ENCODE results near the gene PIGC. TPM values are rescaled to one million over a fixed set of nuclear protein-coding genes. Genes with fewer than 3 reads are reported as not detected.
A peak's percentile ranks its signal among the peaks of the same experiment; 100 is the strongest.
"Not testable (repeated sequence)": the region's sequence is repeated elsewhere in the genome, so short reads cannot be mapped to it uniquely, and the experiment has no call there.

PIGC gene
- total RNA-seq, 2 experiments from 2014 or later = 18.5 to 20.1 TPM

DNA sequence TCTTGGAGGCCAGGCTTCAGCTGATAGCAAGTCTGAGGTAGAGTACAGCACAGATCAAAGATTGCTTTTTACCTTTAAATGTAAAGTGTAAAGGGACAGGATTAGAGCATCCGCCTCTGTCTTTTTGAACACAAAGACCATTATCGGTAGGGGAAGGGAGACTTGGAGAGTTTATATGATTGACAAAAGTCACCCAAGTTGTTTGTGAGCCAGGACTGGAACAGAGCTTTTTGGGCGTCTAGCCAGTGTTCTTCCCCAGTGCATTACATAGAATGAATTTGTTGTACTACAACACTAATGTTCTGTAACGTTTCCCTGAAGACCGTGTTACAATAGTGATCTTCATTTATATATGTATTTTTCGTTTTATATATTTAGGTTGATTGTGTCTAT is 9.3 kb upstream of the PIGC start:
- peaks cover 19% of the 10 kb centered on the region for H3K4me1 Mint-ChIP-seq
- H3K4me3 Mint-ChIP-seq = no peak overlapping the region
- peaks cover 5% of the 10 kb centered on the region for H3K27me3 Mint-ChIP-seq
- no peaks in the 10 kb centered on the region for H3K36me3 Mint-ChIP-seq
- no peak for DNase-seq
- no peaks in the 10 kb centered on the region for H3K9me3 Mint-ChIP-seq
- no peak overlapping the region for H3K27ac Mint-ChIP-seq

DNA sequence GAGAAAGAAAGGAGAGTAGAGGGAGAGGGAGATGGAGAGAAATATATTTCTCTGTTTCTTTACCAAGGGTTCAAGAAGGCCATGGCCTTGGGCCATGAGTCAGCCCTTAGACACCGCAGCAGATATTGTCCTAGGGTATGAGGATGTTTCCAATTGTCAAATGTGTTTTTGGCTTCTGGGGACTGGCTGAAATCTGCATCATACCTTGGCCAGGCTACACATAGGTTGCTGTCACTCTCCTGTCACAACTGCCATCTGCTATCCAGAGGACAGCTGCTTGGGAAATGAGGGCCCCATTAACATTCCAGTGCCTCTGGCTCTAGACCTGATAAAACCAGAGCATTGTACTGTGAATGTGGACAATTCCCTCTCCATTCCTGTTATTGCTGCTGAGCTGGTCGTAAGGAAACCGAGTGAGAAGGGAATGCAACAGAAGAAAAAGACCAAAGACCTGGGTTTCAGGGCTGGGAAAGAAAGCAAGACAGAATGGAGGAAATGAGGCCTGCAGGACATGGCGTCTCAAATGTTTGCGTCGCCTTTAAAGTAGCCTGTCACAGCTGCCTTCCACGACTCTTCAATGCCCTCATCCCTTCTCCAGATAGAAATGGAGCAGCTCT is 8.8 kb upstream of the PIGC start:
- H3K4me3 Mint-ChIP-seq = no peak overlapping the region
- no peak for DNase-seq
- no peak overlapping the region for H3K27ac Mint-ChIP-seq
- H3K4me1 Mint-ChIP-seq = peaks cover 19% of the 10 kb centered on the region
- no peaks in the 10 kb centered on the region for H3K9me3 Mint-ChIP-seq
- H3K36me3 Mint-ChIP-seq = no peaks in the 10 kb centered on the region
- H3K27me3 Mint-ChIP-seq = peaks cover 5% of the 10 kb centered on the region

DNA sequence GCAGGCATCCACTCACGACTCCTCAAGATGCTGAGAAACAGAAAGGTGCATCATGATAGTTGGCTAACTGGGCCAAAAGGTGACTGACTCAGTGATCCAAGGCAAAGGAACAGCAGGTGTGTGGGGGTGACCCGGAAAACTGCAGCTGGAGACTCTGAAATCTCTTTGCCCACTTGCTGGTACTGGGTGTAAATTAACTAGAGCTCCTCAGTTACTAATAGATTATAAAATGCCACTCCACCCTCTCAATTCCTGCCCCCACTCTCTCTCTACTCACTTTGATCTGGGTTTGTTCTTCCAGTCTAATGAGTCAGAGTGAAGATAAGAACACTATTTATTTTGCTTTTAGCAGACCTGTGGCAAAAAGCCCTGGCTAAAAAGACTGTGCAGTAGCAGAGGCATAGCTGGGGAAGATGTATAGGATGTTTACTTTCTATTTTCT is 7.2 kb upstream of the PIGC start:
- Mint-ChIP-seq H3K4me3 (no peak overlapping the region), H3K27ac (peak overlapping the region; percentile 11), H3K9me3 (no peaks in the 10 kb centered on the region), H3K27me3 (peaks cover 5% of the 10 kb centered on the region), H3K36me3 (no peaks in the 10 kb centered on the region), H3K4me1 (peaks cover 19% of the 10 kb centered on the region)
- DNase-seq = no peak

DNA sequence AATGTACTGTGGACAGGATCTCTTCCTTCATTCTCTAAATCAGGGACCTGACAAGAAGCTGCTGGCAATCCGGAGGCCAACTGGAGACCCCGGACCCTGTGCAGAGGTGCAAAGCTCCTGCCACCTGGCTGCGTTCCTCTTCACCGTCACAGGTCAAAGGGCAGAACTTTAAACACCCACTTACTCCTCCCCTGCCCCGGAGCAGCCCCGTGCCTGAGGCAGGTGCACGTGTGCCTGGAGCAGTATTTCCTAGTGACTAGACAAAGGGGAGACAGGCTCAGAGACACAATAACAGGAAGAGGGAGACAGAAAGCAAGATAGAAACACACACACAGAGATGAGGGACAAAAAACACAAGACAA is 6.6 kb upstream of the PIGC start:
- no peak for DNase-seq
- Mint-ChIP-seq H3K27ac (peak overlapping the region; percentile 11), H3K36me3 (no peaks in the 10 kb centered on the region), H3K4me3 (no peak overlapping the region), H3K4me1 (peaks cover 19% of the 10 kb centered on the region), H3K27me3 (peaks cover 5% of the 10 kb centered on the region), H3K9me3 (no peaks in the 10 kb centered on the region)

DNA sequence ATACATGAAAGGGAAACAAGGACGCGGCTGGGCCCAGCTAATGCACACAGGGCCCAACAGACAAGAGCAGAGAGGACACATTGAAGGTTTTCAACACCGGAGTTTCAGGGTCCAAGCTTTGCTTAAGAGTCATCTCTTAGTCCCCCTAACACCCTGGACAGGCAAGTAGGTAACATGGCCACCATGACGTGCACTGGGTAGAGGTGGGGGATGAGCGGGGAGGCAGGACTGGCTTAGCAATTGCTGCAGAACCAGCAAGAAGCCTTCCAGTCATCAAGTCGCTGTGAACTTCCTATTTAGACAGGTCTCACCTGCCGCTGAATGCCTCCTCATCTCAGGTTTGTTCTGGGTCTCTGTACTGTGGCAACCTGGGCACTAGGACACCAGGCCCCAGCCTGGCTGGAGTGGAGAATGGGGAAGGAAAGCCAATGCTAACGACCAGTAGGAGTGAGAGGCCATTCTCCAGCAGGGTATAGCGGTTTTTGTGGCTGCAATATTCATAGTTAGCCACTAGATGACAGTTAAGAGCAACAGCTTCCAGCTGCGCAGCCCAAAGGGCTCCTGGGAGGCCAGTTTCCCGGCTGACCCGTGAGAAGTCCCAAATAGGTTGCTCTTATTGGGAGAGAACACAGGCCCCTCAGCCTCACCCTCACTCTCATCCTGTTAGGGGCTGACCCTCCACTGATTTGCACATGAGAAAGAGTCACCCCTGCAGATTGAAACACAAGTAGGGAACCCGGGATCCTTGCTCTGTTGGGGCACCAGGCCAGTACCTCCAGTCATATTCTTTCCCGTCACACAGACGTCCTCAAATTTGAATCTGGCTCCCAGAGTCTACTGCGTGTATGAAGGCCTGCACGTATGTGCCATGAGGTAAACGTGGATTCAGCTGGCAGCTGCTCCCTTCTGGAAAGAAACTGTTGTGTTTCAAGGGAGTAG is 6.0 kb upstream of the PIGC start:
- no peak for DNase-seq
- H3K4me1 Mint-ChIP-seq = peaks cover 19% of the 10 kb centered on the region
- peaks cover 2% of the 10 kb centered on the region for H3K27me3 Mint-ChIP-seq
- no peaks in the 10 kb centered on the region for H3K36me3 Mint-ChIP-seq
- H3K4me3 Mint-ChIP-seq = peak overlapping the region; percentile 15
- peak overlapping the region; percentile 61 for H3K27ac Mint-ChIP-seq
- H3K9me3 Mint-ChIP-seq = no peaks in the 10 kb centered on the region

DNA sequence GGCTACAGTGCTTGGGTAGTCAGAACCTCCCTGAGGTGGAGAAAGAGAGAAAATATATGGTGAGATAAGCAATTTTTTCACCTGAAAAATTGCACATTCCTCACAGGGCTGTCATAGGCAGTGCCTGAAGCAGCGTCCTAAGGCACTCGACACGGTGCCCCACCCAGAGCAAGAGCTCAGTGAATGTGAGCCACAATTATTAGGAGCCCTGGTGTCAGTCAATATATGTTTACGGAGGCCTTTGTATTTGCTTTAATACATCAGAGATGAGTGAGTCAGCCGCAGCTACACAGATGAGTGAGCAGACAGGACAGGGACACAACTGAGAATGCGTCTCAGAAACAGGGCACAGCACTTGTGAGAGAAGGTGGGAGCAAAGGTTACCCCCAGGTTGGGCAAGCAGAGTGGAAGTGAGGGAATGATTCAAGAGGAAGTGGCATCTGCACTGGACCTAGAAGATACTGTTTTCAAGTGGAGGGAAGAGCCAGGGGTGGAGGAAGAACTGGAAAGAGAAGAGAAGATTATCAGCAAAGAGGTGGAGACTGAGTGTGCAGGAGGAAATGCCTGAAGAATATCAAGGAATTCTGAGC is 5.2 kb upstream of the PIGC start:
- Mint-ChIP-seq H3K36me3 (no peaks in the 10 kb centered on the region), H3K27ac (no peak overlapping the region), H3K4me3 (no peak overlapping the region), H3K27me3 (no peaks in the 10 kb centered on the region), H3K4me1 (peaks cover 22% of the 10 kb centered on the region), H3K9me3 (no peaks in the 10 kb centered on the region)
- DNase-seq = no peak

DNA sequence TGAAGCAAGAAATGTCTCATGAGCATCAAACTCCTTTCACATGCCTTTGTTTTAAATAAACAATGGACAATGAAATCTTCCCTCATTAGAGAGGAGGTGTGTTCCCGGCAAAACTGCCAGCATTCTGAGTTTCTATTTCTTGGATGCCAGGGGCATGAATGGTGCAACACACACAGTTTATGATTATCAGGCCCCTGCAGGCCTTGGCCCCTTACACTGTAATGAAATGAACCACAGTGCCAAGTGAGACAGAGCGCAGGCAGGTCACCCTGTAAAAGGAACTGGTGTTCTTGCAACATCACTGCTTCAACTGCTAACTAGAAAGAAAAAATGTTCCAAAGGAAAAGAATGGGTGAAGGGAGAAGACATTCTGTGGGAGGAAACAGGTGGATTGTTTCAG is 3.8 kb upstream of the PIGC start:
- no peak overlapping the region for H3K4me3 Mint-ChIP-seq
- no peaks in the 10 kb centered on the region for H3K9me3 Mint-ChIP-seq
- DNase-seq = no peak
- no peaks in the 10 kb centered on the region for H3K27me3 Mint-ChIP-seq
- peaks cover under 1% of the 10 kb centered on the region for H3K36me3 Mint-ChIP-seq
- H3K27ac Mint-ChIP-seq = no peak overlapping the region
- H3K4me1 Mint-ChIP-seq = peaks cover 24% of the 10 kb centered on the region

DNA sequence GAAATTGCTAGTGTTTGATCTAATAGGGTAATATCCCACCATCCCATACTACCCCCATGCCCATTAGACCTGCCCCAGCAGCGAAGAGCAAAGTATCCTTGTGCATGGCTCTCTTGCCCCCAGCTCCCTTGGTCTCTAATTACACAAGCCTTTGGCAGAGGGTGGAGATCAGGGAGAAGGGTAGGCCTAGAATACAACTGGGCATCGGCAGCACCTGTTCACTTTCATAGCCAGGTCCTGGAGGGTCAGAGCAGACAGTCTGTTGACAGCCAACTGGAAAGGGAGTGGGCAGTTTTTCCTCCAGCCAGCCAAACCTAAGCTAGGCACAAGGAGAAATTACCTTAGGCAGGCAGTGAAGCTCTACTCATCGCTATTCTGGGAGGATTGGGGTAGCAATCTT is 2.7 kb upstream of the PIGC start:
- Mint-ChIP-seq H3K9me3 (no peaks in the 10 kb centered on the region), H3K4me3 (no peak overlapping the region), H3K36me3 (peaks cover 11% of the 10 kb centered on the region), H3K27ac (no peak overlapping the region), H3K27me3 (no peaks in the 10 kb centered on the region), H3K4me1 (peaks cover 35% of the 10 kb centered on the region)
- DNase-seq = no peak

DNA sequence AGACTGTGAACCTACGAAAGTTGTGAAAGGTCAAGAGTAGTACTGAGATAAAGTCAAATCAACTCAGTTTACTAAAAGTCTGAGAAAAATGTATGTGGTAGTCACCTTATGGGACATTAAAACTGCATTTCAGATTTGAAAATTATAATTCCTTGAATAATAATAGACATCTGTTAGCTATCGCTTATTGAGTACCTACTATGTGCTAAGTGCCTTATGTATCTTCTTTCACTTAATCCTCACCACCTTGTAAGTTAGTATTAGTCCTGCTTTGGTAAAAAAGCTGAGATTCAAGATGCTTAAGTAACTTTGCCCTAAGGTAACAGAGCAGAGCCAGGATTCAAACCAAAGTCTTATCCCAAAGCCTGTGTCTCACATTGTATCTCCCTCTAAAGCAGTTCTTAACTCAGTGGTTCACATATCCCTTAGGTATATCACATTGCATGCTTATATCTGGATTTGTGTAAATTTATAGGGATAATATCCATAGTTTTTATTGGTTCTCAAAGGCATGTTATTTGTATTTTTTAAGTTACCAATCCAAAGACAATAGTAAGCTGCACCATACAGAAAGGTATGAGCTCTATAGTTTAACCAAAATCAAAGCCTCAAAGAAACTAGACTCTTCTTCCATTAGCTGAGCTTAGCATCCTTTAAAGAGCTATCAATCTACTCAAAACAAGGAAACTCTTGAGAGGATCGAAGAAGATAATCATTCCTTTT is 865 bp downstream of the PIGC start:
- peaks cover 32% of the 10 kb centered on the region for H3K36me3 Mint-ChIP-seq
- no peaks in the 10 kb centered on the region for H3K9me3 Mint-ChIP-seq
- peak overlapping the region; percentile 89 for H3K4me3 Mint-ChIP-seq
- no peak for DNase-seq
- peak overlapping the region; percentile 89 for H3K27ac Mint-ChIP-seq
- H3K4me1 Mint-ChIP-seq = peaks cover 28% of the 10 kb centered on the region
- H3K27me3 Mint-ChIP-seq = no peaks in the 10 kb centered on the region

DNA sequence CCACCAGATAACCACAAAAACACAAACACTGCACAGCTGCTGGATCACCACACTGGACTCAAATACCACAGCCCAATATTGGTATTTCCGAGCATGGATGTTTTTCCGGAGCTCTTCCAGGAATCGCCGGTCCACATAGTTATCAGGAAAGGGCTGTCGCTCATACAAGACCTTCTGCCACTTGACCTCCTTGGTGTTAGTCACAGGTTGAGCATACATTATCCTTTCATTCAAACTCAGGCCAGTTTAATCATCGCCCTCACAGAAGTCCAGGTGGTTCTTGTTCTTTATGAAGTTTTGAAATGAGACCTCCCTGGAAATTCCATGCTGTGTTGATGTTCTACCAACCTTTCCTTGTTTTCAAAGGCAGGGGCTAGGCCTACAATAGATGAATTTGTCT is 1.5 kb downstream of the PIGC start:
- Mint-ChIP-seq H3K4me3 (peak overlapping the region; percentile 89), H3K27me3 (no peaks in the 10 kb centered on the region), H3K36me3 (peaks cover 32% of the 10 kb centered on the region), H3K9me3 (no peaks in the 10 kb centered on the region), H3K4me1 (peaks cover 28% of the 10 kb centered on the region), H3K27ac (no peak overlapping the region)
- DNase-seq = no peak

DNA sequence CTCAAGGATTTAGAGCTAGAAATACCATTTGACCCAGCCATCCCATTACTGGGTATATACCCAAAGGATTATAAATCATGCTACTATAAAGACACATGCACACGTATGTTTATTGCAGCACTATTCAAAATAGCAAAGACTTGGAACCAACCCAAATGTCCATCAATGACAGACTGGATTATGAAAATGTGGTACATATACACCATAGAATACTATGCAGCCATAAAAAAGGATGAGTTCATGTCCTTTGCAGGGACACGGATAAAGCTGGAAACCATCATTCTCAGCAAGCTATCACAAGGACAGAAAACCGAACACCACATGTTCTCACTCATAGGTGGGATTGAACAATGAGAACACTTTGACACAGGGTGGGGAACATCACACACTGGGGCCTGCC is 6.7 kb downstream of the PIGC start:
- Mint-ChIP-seq H3K4me1 (peaks cover 29% of the 10 kb centered on the region), H3K36me3 (peaks cover 56% of the 10 kb centered on the region)
- not testable (repeated sequence) for DNase-seq, H3K27me3 Mint-ChIP-seq, H3K27ac Mint-ChIP-seq, H3K9me3 Mint-ChIP-seq, H3K4me3 Mint-ChIP-seq

DNA sequence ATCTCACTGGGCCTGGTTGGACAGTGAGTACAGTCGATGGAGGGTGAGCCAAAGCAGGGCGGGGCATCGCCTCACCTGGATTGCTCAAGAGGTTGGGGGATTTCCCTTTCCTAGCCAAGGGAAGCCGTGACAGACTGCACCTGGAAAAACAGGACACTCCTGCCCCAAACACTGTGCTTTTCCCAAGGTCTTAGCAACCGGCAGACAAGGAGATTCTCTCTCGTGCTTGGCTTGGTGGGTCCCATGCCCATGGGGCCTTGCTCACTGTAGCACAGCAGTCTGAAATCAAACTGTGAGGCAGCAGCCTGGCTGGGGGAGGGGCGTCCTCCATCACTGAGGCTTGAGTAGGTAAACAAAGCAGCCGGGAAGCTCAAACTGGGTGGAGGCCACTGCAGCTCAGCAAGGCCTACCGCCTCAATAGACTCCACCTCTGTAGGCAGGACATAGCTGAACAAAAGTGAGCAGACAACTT is 12.1 kb downstream of the PIGC start:
- Mint-ChIP-seq H3K9me3 (peaks cover 6% of the 10 kb centered on the region), H3K27ac (no peak overlapping the region), H3K36me3 (peaks cover 25% of the 10 kb centered on the region), H3K27me3 (no peaks in the 10 kb centered on the region), H3K4me1 (peaks cover 35% of the 10 kb centered on the region), H3K4me3 (no peak overlapping the region)
- DNase-seq = no peak

DNA sequence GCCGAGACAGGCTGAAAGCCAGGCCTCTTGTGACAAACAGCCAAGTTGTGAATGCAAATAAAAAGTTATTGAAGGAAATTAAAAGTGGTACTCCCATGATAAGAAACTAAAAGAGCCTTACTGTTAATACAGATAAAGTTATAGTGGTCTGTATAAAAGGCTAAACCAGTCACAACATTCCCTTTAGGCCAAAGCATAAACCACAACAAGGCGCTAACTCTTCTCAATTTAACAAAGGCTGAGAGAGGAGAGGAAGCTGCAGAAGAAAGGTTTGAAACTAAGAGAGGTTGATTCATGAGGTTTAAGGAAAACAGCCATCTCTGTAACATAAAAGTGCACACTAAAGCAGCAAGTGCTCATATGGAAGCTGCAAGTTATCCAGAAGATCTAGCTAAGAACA is 12.7 kb downstream of the PIGC start:
- DNase-seq = no peak
- H3K27me3 Mint-ChIP-seq = no peaks in the 10 kb centered on the region
- peaks cover 35% of the 10 kb centered on the region for H3K4me1 Mint-ChIP-seq
- H3K27ac Mint-ChIP-seq = peak overlapping the region; percentile 43
- no peak overlapping the region for H3K4me3 Mint-ChIP-seq
- peaks cover 21% of the 10 kb centered on the region for H3K36me3 Mint-ChIP-seq
- peaks cover 5% of the 10 kb centered on the region for H3K9me3 Mint-ChIP-seq

DNA sequence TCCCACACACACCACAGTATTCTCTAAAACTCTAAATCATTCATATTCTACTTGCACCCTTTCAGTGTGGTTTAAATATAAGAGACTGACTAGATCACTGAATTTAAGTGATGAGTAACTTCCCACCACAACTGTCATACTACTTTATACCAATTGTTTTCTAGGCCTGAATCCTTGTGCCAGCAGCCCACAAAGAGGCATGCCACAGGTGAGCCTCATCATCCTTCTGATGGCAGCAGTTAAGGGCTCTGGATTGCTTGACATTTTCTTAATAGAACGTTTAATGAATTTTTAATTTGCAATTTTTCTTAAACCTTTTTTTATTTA is 13.8 kb downstream of the PIGC start:
- DNase-seq = no peak
- no peaks in the 10 kb centered on the region for H3K27me3 Mint-ChIP-seq
- peaks cover 14% of the 10 kb centered on the region for H3K36me3 Mint-ChIP-seq
- peaks cover 1% of the 10 kb centered on the region for H3K9me3 Mint-ChIP-seq
- H3K27ac Mint-ChIP-seq = no peak overlapping the region
- H3K4me3 Mint-ChIP-seq = no peak overlapping the region
- H3K4me1 Mint-ChIP-seq = peaks cover 35% of the 10 kb centered on the region

Data from activated naive CD8-positive, alpha-beta T cell treated with anti-CD3 and anti-CD28 coated beads for 36 hours (primary cell).